Trophoblast cell (in vitro differentiated cells and primary cell): ENCODE measurements around the gene LHFPL2.

ENCODE experiments used
- DNase-seq, 2 donors: peaks; one replicate each; pipeline ENCODE4 v3.0.0-alpha.2; 2016
- H2AFZ ChIP-seq: 2 replicates; pipeline ENCODE4 v1.6.1; 2013; ENCODE audit warnings: low read length, moderate library complexity, mild to moderate bottlenecking; ENCODE audit not compliant: insufficient read depth, poor library complexity
- H2AK5ac ChIP-seq: 2 replicates; pipeline ENCODE4 v1.6.1; 2013; ENCODE audit warnings: mild to moderate bottlenecking, low read length
- H2BK120ac ChIP-seq: 2 replicates; pipeline ENCODE4 v1.6.1; 2013; ENCODE audit warnings: low read length, mild to moderate bottlenecking, moderate library complexity; ENCODE audit not compliant: insufficient read depth, poor library complexity
- H2BK12ac ChIP-seq: 2 replicates; pipeline ENCODE4 v1.6.1; 2013; ENCODE audit warnings: mild to moderate bottlenecking, low read length, moderate library complexity
- H2BK5ac ChIP-seq: 2 replicates; pipeline ENCODE4 v1.6.1; 2013; ENCODE audit warnings: low read length, low read depth, moderate library complexity, mild to moderate bottlenecking; ENCODE audit not compliant: poor library complexity
- H3K14ac ChIP-seq: 2 replicates; pipeline ENCODE4 v1.6.1; 2013; ENCODE audit warnings: mild to moderate bottlenecking, low read length
- H3K18ac ChIP-seq: 2 replicates; pipeline ENCODE4 v1.6.1; 2013; ENCODE audit warnings: mild to moderate bottlenecking, low read length
- H3K23ac ChIP-seq: 2 replicates; pipeline ENCODE4 v1.6.1; 2013; ENCODE audit warnings: low read length
- H3K27ac ChIP-seq: 2 replicates; pipeline ENCODE4 v1.5.1; 2013; ENCODE audit warnings: low read depth, mild to moderate bottlenecking, inconsistent platforms, low read length, moderate library complexity
- H3K27me3 ChIP-seq: 2 replicates; pipeline ENCODE4 v1.6.1; 2013; ENCODE audit warnings: inconsistent platforms, mild to moderate bottlenecking, low read length, moderate library complexity; ENCODE audit not compliant: insufficient read depth
- H3K36me3 ChIP-seq, 2 experiments: 1 replicate in 1 of 2; 2 replicates in 1 of 2; pipeline ENCODE4 v1.6.1; 2013; ENCODE audit warnings: low read length in 2 of 2, mild to moderate bottlenecking in 2 of 2, moderate library complexity in 1 of 2; ENCODE audit not compliant: insufficient read depth in 2 of 2, control insufficient read depth in 1 of 2
- H3K4ac ChIP-seq: 2 replicates; pipeline ENCODE4 v1.6.1; 2013; ENCODE audit warnings: low read depth, mild to moderate bottlenecking, low read length, moderate library complexity
- H3K4me1 ChIP-seq, 2 experiments: 1 replicate in 1 of 2; 2 replicates in 1 of 2; pipeline ENCODE4 v1.6.1; 2013; ENCODE audit warnings: low read length in 2 of 2, mild to moderate bottlenecking in 2 of 2, moderate library complexity in 1 of 2; ENCODE audit not compliant: insufficient read depth in 2 of 2, control insufficient read depth in 1 of 2
- H3K4me2 ChIP-seq: 2 replicates; pipeline ENCODE4 v1.6.1; 2013; ENCODE audit warnings: inconsistent platforms, mild to moderate bottlenecking, low read length, moderate library complexity
- H3K4me3 ChIP-seq: 2 replicates; pipeline ENCODE4 v1.5.1; 2013; ENCODE audit warnings: mild to moderate bottlenecking, low read depth, low read length, inconsistent platforms
- H3K79me1 ChIP-seq: one replicate; pipeline ENCODE4 v1.6.1; 2013; ENCODE audit warnings: low read length
- H3K79me2 ChIP-seq: 2 replicates; pipeline ENCODE4 v1.6.1; 2013; ENCODE audit warnings: low read length, mild to moderate bottlenecking; ENCODE audit not compliant: control insufficient read depth, insufficient read depth, poor library complexity
- H3K9ac ChIP-seq: 2 replicates; pipeline ENCODE4 v1.6.1; 2013; ENCODE audit warnings: mild to moderate bottlenecking, low read length
- H3K9me3 ChIP-seq: 2 replicates; pipeline ENCODE4 v1.6.1; 2013; ENCODE audit warnings: low read depth, mild to moderate bottlenecking, control low read depth, inconsistent platforms, low read length; ENCODE audit not compliant: insufficient read depth
- H4K12ac ChIP-seq: 2 replicates; pipeline ENCODE4 v1.6.1; 2013; ENCODE audit warnings: low read depth, mild to moderate bottlenecking, low read length, moderate library complexity
- H4K8ac ChIP-seq: 2 replicates; pipeline ENCODE4 v1.6.1; 2013; ENCODE audit warnings: low read depth, mild to moderate bottlenecking, low read length, moderate library complexity
- H4K91ac ChIP-seq: one replicate; pipeline ENCODE4 v1.6.1; 2013; ENCODE audit warnings: low read depth, mild to moderate bottlenecking, low read length, moderate library complexity
- WGBS: extraction: QIAGEN DNeasy Blood & Tissue Kit; methylation state at CpG from one replicate; pipeline ENCODE4 v1.1.7; 2013; ENCODE audit warnings: missing lambda C conversion rate; ENCODE audit not compliant: insufficient read length, insufficient coverage; ENCODE audit errors: extremely low coverage; 5-methylcytosine and 5-hydroxymethylcytosine counted together

The LHFPL2 gene

DNA sequence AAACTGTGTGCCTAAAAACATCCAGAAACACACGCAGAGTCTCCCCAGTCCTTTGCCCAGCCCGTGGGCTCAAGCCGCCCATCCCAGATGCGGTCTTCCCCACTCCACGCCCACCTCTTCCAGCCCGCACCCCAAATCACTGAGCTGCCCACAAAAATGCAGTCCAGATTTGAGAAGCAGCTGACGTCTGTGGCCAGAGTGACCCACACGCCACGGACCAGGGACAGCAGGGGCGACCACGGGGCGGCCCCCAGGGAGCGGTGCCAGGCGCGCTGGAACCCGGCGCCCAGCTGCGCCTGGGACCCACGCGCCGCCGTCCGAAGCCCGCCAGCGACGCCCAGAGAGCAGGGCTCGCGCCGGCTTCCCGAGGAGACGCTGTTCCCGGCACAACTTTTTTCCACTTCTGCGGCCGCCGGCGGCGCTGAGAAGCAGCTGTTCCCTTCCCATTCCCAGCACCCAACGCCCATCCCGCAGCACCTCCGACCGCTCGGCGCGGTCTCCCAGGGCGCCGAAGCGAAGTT lies 674 bp downstream of the LHFPL2 start:
- Histone ChIP-seq H2AFZ (peak overlapping the region; percentile 69), H3K9me3 (no peaks in the 10 kb centered on the region), H2BK120ac (peak overlapping the region; percentile 90), H3K4me3 (peak overlapping the region; percentile 91), H3K79me2 (peaks cover 20% of the 10 kb centered on the region), H3K79me1 (peaks cover 22% of the 10 kb centered on the region), H2AK5ac (no peak overlapping the region), H3K4me2 (peak overlapping the region; percentile 94), H4K91ac (peak overlapping the region; percentile 94), H2BK5ac (peak overlapping the region; percentile 94), H3K23ac (no peak overlapping the region), H4K8ac (peak overlapping the region; percentile 95), H3K27ac (peak overlapping the region; percentile 96), H3K36me3 (no peaks in the 10 kb centered on the region), H3K9ac (peak overlapping the region; percentile 91), H3K27me3 (no peaks in the 10 kb centered on the region), H3K4ac (peak overlapping the region; percentile 94), H3K18ac (peak overlapping the region; percentile 99), H3K14ac (peak overlapping the region; percentile 92), H4K12ac (peak overlapping the region; percentile 14), H3K4me1 (peaks cover 17 to 20% of the 10 kb centered on the region in 2 experiments), H2BK12ac (peak overlapping the region; percentile 69)
- no CpG with 5 or more reads among the region's 47 CpGs for WGBS
- peak; percentile 57 to 74 for DNase-seq

- DNase-seq: peak in 1 of 2 donors; percentile 21
- no CpG with 5 or more reads among the region's 17 CpGs for WGBS
- H2AK5ac ChIP-seq: no peak overlapping the region
Measured at GRCh38 chr5:78647351-78647818, 1.2 kb downstream of the LHFPL2 start.

GRCh38 chr5:78644741-78645300 lies 3.8 kb downstream of the LHFPL2 start:
- no peak overlapping the region for H2AFZ ChIP-seq
- peak overlapping the region; percentile 82 for H3K27ac ChIP-seq
- peaks cover 28 to 32% of the 10 kb centered on the region in 2 experiments for H3K4me1 ChIP-seq
- no peak for DNase-seq
- WGBS: no CpG with 5 or more reads among the region's 2 CpGs
- no peak overlapping the region for H2BK12ac ChIP-seq
- H3K18ac ChIP-seq: no peak overlapping the region
- H4K91ac ChIP-seq: no peak overlapping the region
- no peak overlapping the region for H3K23ac ChIP-seq
- H3K4me3 ChIP-seq: no peak overlapping the region
- peak overlapping the region; percentile 37 for H3K4me2 ChIP-seq
- peak overlapping the region; percentile 30 for H2BK120ac ChIP-seq
- no peak overlapping the region for H3K9ac ChIP-seq
- H4K12ac ChIP-seq: no peak overlapping the region
- no peaks in the 10 kb centered on the region for H3K9me3 ChIP-seq
- H3K79me1 ChIP-seq: peaks cover 26% of the 10 kb centered on the region
- H4K8ac ChIP-seq: no peak overlapping the region
- no peaks in the 10 kb centered on the region for H3K36me3 ChIP-seq
- no peak overlapping the region for H2AK5ac ChIP-seq
- H3K14ac ChIP-seq: no peak overlapping the region
- no peak overlapping the region for H3K4ac ChIP-seq
- H3K79me2 ChIP-seq: peaks cover 24% of the 10 kb centered on the region
- peak overlapping the region; percentile 38 for H2BK5ac ChIP-seq
- H3K27me3 ChIP-seq: no peaks in the 10 kb centered on the region

More at GRCh38 chr5:78647351-78647818, 1.2 kb downstream of the LHFPL2 start:
- peak overlapping the region; percentile 20 for H4K91ac ChIP-seq
- no peak overlapping the region for H2AFZ ChIP-seq
- H2BK120ac ChIP-seq: no peak overlapping the region
- peak overlapping the region; percentile 57 for H3K4ac ChIP-seq
- H3K23ac ChIP-seq: no peak overlapping the region
- H2BK5ac ChIP-seq: peak overlapping the region; percentile 54
- H3K4me2 ChIP-seq: peak overlapping the region; percentile 94
- H3K4me3 ChIP-seq: peak overlapping the region; percentile 91
- H4K12ac ChIP-seq: peak overlapping the region; percentile 14
- H3K27me3 ChIP-seq: no peaks in the 10 kb centered on the region
- H3K9ac ChIP-seq: peak overlapping the region; percentile 20
- no peaks in the 10 kb centered on the region for H3K9me3 ChIP-seq
- no peaks in the 10 kb centered on the region for H3K36me3 ChIP-seq
- H3K14ac ChIP-seq: no peak overlapping the region
- H2BK12ac ChIP-seq: no peak overlapping the region
- H3K18ac ChIP-seq: no peak overlapping the region
- H4K8ac ChIP-seq: peak overlapping the region; percentile 39
- H3K79me1 ChIP-seq: peaks cover 22% of the 10 kb centered on the region
- H3K79me2 ChIP-seq: peaks cover 22% of the 10 kb centered on the region
- peaks cover 21 to 25% of the 10 kb centered on the region in 2 experiments for H3K4me1 ChIP-seq
- peak overlapping the region; percentile 96 for H3K27ac ChIP-seq

DNA sequence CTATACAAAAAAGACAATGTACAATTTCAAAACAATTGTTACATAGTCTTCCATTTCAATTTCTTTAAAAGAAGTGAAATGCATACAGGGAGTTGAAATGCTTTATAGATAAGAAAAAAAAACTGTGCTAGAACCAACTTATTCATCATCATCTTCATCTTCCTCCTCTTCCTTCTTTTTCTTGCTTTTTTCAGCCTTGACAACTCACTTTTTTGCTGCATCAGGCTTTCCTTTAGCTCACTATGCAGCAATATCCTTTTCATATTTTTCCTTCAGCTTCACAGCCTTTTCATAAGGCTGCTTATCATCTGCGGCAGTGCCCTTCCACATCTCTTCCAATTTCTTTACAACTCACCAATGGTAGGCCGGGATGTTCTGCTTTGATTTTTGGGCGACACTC lies 4.4 kb downstream of the LHFPL2 start:
- Histone ChIP-seq H3K27me3 (no peaks in the 10 kb centered on the region), H2BK120ac (no peak overlapping the region), H4K91ac (peak overlapping the region; percentile 21), H3K79me1 (peaks cover 23% of the 10 kb centered on the region), H3K9ac (no peak overlapping the region), H3K4me3 (no peak overlapping the region), H2BK5ac (no peak overlapping the region), H3K36me3 (no peaks in the 10 kb centered on the region), H4K12ac (no peak overlapping the region), H2BK12ac (no peak overlapping the region), H3K79me2 (peaks cover 23% of the 10 kb centered on the region), H3K4ac (peak overlapping the region; percentile 38), H3K14ac (no peak overlapping the region), H3K4me1 (peaks cover 28 to 34% of the 10 kb centered on the region in 2 experiments), H3K23ac (no peak overlapping the region), H3K4me2 (no peak overlapping the region), H2AFZ (no peak overlapping the region), H3K9me3 (no peaks in the 10 kb centered on the region), H3K27ac (peak overlapping the region; percentile 82), H2AK5ac (no peak overlapping the region), H4K8ac (no peak overlapping the region), H3K18ac (no peak overlapping the region)
- DNase-seq: no peak
- no CpG with 5 or more reads among the region's 3 CpGs for WGBS
